ENCODE measurements around the gene SYCN.

SYCN gene

GRCh38 chr19:39192846-39193245, 11.2 kb downstream of the SYCN start:
- no peak for DNase-seq

GRCh38 chr19:39190768-39191167, 13.3 kb downstream of the SYCN start:
- DNase-seq = no peak

GRCh38 chr19:39188960-39189359, 15.1 kb downstream of the SYCN start:
- no peak for DNase-seq

- DNase-seq = no peak
These were observed 16.5 kb downstream of the SYCN start for GRCh38 chr19:39187552-39187943.

- no peak for DNase-seq
These were observed 17.7 kb downstream of the SYCN start for GRCh38 chr19:39186391-39186790.

GRCh38 chr19:39183104-39183503, 21.0 kb downstream of the SYCN start:
- DNase-seq = no peak

GRCh38 chr19:39182174-39182505, 21.9 kb downstream of the SYCN start:
- DNase-seq = no peak

- DNase-seq = no peak
These were observed 22.4 kb downstream of the SYCN start for GRCh38 chr19:39181500-39182173.

- DNase-seq = no peak
These were observed 23.3 kb downstream of the SYCN start for GRCh38 chr19:39180749-39181148.

GRCh38 chr19:39179754-39180153, 24.3 kb downstream of the SYCN start:
- DNase-seq = no peak

GRCh38 chr19:39178296-39179006, 25.6 kb downstream of the SYCN start:
- no peak for DNase-seq

GRCh38 chr19:39177736-39178135, 26.3 kb downstream of the SYCN start:
- DNase-seq = no peak

- no peak for DNase-seq
These were observed 26.9 kb downstream of the SYCN start for GRCh38 chr19:39177110-39177699.

- no peak for DNase-seq
These were observed 28.5 kb downstream of the SYCN start for GRCh38 chr19:39175564-39175963.

GRCh38 chr19:39174558-39175544, 29.2 kb downstream of the SYCN start:
- no peak for DNase-seq

GRCh38 chr19:39174142-39174541, 29.9 kb downstream of the SYCN start:
- DNase-seq = no peak

- DNase-seq = no peak
These were observed 30.5 kb downstream of the SYCN start for GRCh38 chr19:39173502-39173991.

GRCh38 chr19:39172700-39173501, 31.2 kb downstream of the SYCN start:
- no peak for DNase-seq

GRCh38 chr19:39171479-39172465, 32.3 kb downstream of the SYCN start:
- no peak for DNase-seq

- no peak for DNase-seq
These were observed 33.5 kb downstream of the SYCN start for GRCh38 chr19:39170386-39171231.

All from activated effector memory CD4-positive, alpha-beta T cell treated with Interleukin-2 at 50 U/mL for 16 hours (primary cell).